HG02870 (cell line): Measurements from ENCODE around the gene APOC1.
"Not testable (repeated sequence)": the region's sequence is repeated elsewhere in the genome, so short reads cannot be mapped to it uniquely, and the experiment has no call there.

Experiments
- ATAC-seq: cut with Tn5 transposase; IDR thresholded peaks from one replicate; pipeline ENCODE4 v1.9.1; 2021; ENCODE audit warnings: mild to moderate bottlenecking, moderate library complexity; ENCODE audit not compliant: unreplicated experiment

APOC1 gene

GRCh38 chr19:44889830-44890365 lies 24.5 kb upstream of the APOC1 start:
- ATAC-seq = no peak

- ATAC-seq = peak; percentile 78
These were observed 23.9 kb upstream of the APOC1 start for GRCh38 chr19:44890366-44891015.

GRCh38 chr19:44891016-44891882 lies 23.2 kb upstream of the APOC1 start, which contains the start of gene TOMM40:
Gene TOMM40 (plus strand): TSS chr19:44891254. CDS start chr19:44891416, 162 bp downstream.
- peak; percentile 64 for ATAC-seq

- no peak for ATAC-seq
These were observed 21.5 kb upstream of the APOC1 start for GRCh38 chr19:44892932-44893331.

- no peak for ATAC-seq
These were observed 20.9 kb upstream of the APOC1 start for GRCh38 chr19:44893332-44894051.

GRCh38 chr19:44894052-44894400 lies 20.4 kb upstream of the APOC1 start:
- ATAC-seq = no peak

- ATAC-seq = no peak
These were observed 19.5 kb upstream of the APOC1 start for GRCh38 chr19:44894946-44895345.

GRCh38 chr19:44897835-44898234 lies 16.6 kb upstream of the APOC1 start:
- ATAC-seq = no peak

- ATAC-seq = no peak
These were observed 13.8 kb upstream of the APOC1 start for GRCh38 chr19:44900328-44901244.

DNA sequence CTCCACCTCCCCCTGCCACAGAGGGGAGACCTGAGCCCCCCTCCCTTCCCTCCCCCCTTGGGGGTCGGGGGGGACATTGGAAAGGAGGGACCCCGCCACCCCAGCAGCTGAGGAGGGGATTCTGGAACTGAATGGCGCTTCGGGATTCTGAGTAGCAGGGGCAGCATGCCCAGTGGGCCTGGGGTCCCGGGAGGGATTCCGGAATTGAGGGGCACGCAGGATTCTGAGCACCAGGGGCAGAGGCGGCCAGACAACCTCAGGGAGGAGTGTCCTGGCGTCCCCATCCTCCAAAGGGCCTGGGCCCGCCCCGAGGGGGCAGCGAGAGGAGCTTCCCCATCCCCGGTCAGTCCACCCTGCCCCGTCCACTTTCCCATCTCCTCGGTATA lies 11.2 kb upstream of the APOC1 start:
- ATAC-seq = no peak

DNA sequence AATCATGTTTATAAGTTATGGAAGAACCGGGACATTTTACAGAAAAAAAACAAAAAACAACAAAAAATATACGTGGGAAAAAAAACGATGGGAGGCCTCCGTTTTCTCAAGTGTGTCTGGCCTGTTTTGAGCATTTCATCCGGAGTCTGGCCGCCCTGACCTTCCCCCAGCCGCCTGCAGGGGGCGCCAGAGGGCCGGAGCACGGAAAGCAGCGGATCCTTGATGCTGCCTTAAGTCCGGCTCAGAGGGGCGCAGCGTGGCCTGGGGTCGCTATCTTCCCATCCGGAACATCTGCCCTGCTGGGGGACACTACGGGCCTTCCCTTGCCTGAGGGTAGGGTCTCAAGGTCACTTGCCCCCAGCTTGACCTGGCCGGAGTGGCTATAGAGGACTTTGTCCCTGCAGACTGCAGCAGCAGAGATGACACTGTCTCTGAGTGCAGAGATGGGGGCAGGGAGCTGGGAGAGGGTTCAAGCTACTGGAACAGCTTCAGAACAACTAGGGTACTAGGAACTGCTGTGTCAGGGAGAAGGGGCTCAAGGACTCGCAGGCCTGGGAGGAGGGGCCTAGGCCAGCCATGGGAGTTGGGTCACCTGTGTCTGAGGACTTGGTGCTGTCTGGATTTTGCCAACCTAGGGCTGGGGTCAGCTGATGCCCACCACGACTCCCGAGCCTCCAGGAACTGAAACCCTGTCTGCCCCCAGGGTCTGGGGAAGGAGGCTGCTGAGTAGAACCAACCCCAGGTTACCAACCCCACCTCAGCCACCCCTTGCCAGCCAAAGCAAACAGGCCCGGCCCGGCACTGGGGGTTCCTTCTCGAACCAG lies 10.6 kb upstream of the APOC1 start:
- ATAC-seq = no peak

- no peak for ATAC-seq
These were observed 9.9 kb upstream of the APOC1 start for GRCh38 chr19:44904426-44904994.

- no peak for ATAC-seq
These were observed 8.8 kb upstream of the APOC1 start, which contains the start of gene APOE for GRCh38 chr19:44905437-44906160. Gene APOE (plus strand): TSS chr19:44905796. CDS start chr19:44906625, 829 bp downstream.

GRCh38 chr19:44907613-44908012 lies 6.8 kb upstream of the APOC1 start:
- ATAC-seq = no peak

GRCh38 chr19:44908074-44908835 lies 6.2 kb upstream of the APOC1 start:
- no peak for ATAC-seq

DNA sequence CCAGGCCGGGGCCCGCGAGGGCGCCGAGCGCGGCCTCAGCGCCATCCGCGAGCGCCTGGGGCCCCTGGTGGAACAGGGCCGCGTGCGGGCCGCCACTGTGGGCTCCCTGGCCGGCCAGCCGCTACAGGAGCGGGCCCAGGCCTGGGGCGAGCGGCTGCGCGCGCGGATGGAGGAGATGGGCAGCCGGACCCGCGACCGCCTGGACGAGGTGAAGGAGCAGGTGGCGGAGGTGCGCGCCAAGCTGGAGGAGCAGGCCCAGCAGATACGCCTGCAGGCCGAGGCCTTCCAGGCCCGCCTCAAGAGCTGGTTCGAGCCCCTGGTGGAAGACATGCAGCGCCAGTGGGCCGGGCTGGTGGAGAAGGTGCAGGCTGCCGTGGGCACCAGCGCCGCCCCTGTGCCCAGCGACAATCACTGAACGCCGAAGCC lies 5.6 kb upstream of the APOC1 start:
- ATAC-seq = no peak

DNA sequence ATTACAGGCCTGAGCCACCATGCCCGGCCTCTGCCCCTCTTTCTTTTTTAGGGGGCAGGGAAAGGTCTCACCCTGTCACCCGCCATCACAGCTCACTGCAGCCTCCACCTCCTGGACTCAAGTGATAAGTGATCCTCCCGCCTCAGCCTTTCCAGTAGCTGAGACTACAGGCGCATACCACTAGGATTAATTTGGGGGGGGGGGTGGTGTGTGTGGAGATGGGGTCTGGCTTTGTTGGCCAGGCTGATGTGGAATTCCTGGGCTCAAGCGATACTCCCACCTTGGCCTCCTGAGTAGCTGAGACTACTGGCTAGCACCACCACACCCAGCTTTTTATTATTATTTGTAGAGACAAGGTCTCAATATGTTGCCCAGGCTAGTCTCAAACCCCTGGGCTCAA lies 4.6 kb upstream of the APOC1 start:
- ATAC-seq = no peak

DNA sequence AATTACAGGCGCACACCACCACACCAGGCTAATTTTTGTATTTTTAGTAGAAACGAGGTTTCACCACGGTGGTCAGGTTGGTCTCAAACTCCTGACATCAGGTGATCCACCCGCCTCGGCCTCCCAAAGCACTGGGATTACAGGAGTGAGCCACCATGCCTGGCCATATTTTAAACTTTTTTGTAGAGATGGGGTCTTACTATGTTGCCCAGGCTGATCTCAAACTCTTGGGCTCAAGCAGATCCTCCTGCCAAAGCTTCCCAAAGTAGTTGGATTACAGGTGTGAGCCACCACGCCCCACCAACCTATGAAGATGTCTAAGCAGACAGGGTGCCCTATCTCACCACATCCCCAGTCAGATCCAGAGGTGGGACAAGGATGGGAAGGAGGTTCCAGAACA lies 2.5 kb upstream of the APOC1 start:
- not testable (repeated sequence) for ATAC-seq
